Measurements from ENCODE around the gene DOC2A. TPM values are rescaled to one million over a fixed set of nuclear protein-coding genes. Genes with fewer than 3 reads are reported as not detected.
A peak's percentile ranks its signal among the peaks of the same experiment; 100 is the strongest.

DOC2A gene
- polyA plus RNA-seq, 1 donor from 2014 or later: 7.3 TPM

- TF ChIP-seq TAF1 (IDR thresholded peaks at IDR 0.05; ENCODE audit: low read depth) (no peak), RAD21 (conservative IDR thresholded peaks at IDR 0.05) (no peak), MXI1 (conservative IDR thresholded peaks at IDR 0.05; ENCODE audit: poor library complexity, severe bottlenecking) (no peak), SMC3 (conservative IDR thresholded peaks at IDR 0.05; ENCODE audit: poor library complexity) (no peak), EP300 (conservative IDR thresholded peaks at IDR 0.05; ENCODE audit: poor library complexity, severe bottlenecking) (no peak), CTCF (IDR thresholded peaks at IDR 0.05; ENCODE audit: poor library complexity, severe bottlenecking) (no peak), REST (IDR thresholded peaks at IDR 0.05; ENCODE audit: borderline replicate concordance) (no peak), EZH2 (IDR thresholded peaks at IDR 0.05; ENCODE audit: borderline replicate concordance, insufficient read depth, low read length, poor library complexity, severe bottlenecking) (no peak)
- Histone ChIP-seq H3K9ac (ENCODE audit: low read length) (peak overlapping the region; percentile 92), H3K4me2 (ENCODE audit: low read length) (peak overlapping the region; percentile 94), H3K9me2 (ENCODE audit: insufficient read depth, low read length) (no peaks in the 10 kb centered on the region), H2AFZ (ENCODE audit: low read depth, low read length) (peak overlapping the region; percentile 88), H3F3A (ENCODE audit: insufficient read depth, low read length, poor library complexity, severe bottlenecking) (no peaks in the 10 kb centered on the region), H3K27me3 (ENCODE audit: insufficient read depth, low read depth, low read length) (no peaks in the 10 kb centered on the region), H3K79me2 (replicated peaks; ENCODE audit: insufficient read depth, low read length) (peaks cover 8% of the 10 kb centered on the region), H3K9me3 (ENCODE audit: low read length) (no peaks in the 10 kb centered on the region), H4K20me1 (ENCODE audit: insufficient read depth) (no peaks in the 10 kb centered on the region), H3K36me3 (ENCODE audit: insufficient read depth, low read length) (no peaks in the 10 kb centered on the region), H3K27ac (ENCODE audit: low read length) (peak overlapping the region; percentile 59), H3K4me3 (ENCODE audit: low read length) (peak overlapping the region; percentile 92)
Observed at GRCh38 chr16:30030011-30030685, 19.3 kb upstream of the DOC2A start.

GRCh38 chr16:30028438-30029076 is 17.7 kb upstream of the DOC2A start:
- Histone ChIP-seq H3K79me2 (replicated peaks; ENCODE audit: insufficient read depth, low read length) (peaks cover 8% of the 10 kb centered on the region), H3F3A (ENCODE audit: insufficient read depth, low read length, poor library complexity, severe bottlenecking) (no peaks in the 10 kb centered on the region), H3K4me3 (ENCODE audit: low read length) (peak overlapping the region; percentile 92), H3K27me3 (ENCODE audit: insufficient read depth, low read depth, low read length) (no peaks in the 10 kb centered on the region), H3K27ac (ENCODE audit: low read length) (no peak overlapping the region), H3K9me2 (ENCODE audit: insufficient read depth, low read length) (no peaks in the 10 kb centered on the region), H3K4me2 (ENCODE audit: low read length) (no peak overlapping the region), H3K36me3 (ENCODE audit: insufficient read depth, low read length) (no peaks in the 10 kb centered on the region), H4K20me1 (ENCODE audit: insufficient read depth) (no peaks in the 10 kb centered on the region), H3K9ac (ENCODE audit: low read length) (peak overlapping the region; percentile 41), H3K9me3 (ENCODE audit: low read length) (no peaks in the 10 kb centered on the region), H2AFZ (ENCODE audit: low read depth, low read length) (no peak overlapping the region)
- TF ChIP-seq EP300 (conservative IDR thresholded peaks at IDR 0.05; ENCODE audit: poor library complexity, severe bottlenecking): no peak
- no peak for TF ChIP-seq SMC3 (conservative IDR thresholded peaks at IDR 0.05; ENCODE audit: poor library complexity)
- TF ChIP-seq MXI1 (conservative IDR thresholded peaks at IDR 0.05; ENCODE audit: poor library complexity, severe bottlenecking): no peak
- no peak for TF ChIP-seq TAF1 (IDR thresholded peaks at IDR 0.05; ENCODE audit: low read depth)
- TF ChIP-seq RAD21 (conservative IDR thresholded peaks at IDR 0.05): no peak
- no peak for TF ChIP-seq CTCF (IDR thresholded peaks at IDR 0.05; ENCODE audit: poor library complexity, severe bottlenecking)
- TF ChIP-seq EZH2 (IDR thresholded peaks at IDR 0.05; ENCODE audit: borderline replicate concordance, insufficient read depth, low read length, poor library complexity, severe bottlenecking): no peak
- no peak for TF ChIP-seq REST (IDR thresholded peaks at IDR 0.05; ENCODE audit: borderline replicate concordance)
- TF ChIP-seq POLR2AphosphoS5 (IDR thresholded peaks at IDR 0.05): no peak

Measured in neural cell (in vitro differentiated cells).